ENCODE results near the gene NPM3. TPM values are rescaled to one million over a fixed set of nuclear protein-coding genes. Genes with fewer than 3 reads are reported as not detected.
A peak's percentile ranks its signal among the peaks of the same experiment; 100 is the strongest.

Gene NPM3
- total and polyA plus RNA-seq, 2 of the 13 experiments (the other 11 are each of a cell fraction or from before 2014, with no cell fraction given), result 47.6 to 129 TPM

DNA sequence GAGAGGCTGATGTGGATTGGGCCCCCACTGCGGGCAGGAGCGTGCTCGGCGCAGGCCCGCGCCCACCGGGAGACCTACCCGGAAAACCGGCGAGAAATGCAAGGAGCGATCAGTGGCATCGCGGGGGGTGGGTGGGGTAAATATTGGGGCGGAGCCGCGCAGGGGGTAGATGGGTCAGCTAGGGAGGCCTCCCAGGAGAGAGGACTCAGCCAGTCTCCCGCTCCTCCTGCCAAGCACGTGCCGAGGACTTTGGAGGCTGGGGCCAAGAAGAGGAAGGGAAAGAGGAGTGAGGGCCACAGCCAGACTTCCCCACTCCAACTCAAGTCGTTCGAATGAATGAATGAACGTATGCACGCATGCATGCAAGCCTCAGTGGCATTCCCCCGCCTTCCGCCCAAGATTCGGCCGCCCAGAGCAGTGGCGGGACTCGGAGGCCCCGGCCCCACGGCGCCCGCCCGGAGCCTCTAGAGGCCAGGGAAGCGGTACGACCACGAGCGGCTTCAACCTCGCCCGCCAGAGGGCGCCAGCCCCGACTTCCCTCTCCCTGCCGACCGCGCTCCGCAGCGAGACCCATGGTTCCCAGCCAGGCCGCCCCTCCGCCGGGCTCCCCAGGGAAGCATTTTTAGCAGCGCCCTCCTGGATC lies 3.6 kb downstream of the NPM3 start (continued):
- TF ChIP-seq ZNF318 (CRISPR knock-in tag; IDR thresholded peaks at IDR 0.05), result no peak
- TF ChIP-seq ZFP62 (CRISPR knock-in tag; IDR thresholded peaks at IDR 0.05), result no peak
- TF ChIP-seq, protein P1, sequence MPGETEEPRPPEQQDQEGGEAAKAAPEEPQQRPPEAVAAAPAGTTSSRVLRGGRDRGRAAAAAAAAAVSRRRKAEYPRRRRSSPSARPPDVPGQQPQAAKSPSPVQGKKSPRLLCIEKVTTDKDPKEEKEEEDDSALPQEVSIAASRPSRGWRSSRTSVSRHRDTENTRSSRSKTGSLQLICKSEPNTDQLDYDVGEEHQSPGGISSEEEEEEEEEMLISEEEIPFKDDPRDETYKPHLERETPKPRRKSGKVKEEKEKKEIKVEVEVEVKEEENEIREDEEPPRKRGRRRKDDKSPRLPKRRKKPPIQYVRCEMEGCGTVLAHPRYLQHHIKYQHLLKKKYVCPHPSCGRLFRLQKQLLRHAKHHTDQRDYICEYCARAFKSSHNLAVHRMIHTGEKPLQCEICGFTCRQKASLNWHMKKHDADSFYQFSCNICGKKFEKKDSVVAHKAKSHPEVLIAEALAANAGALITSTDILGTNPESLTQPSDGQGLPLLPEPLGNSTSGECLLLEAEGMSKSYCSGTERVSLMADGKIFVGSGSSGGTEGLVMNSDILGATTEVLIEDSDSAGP (CRISPR knock-in tag; IDR thresholded peaks at IDR 0.05; ENCODE audit: borderline replicate concordance), result peak; percentile 28; the same call in 1 of the 2 replicates
- no peak for TF ChIP-seq NR1H2 (CRISPR knock-in tag; IDR thresholded peaks at IDR 0.05; ENCODE audit: borderline replicate concordance, low read depth)
- no peak for TF ChIP-seq MEIS1 (CRISPR knock-in tag; IDR thresholded peaks at IDR 0.05; ENCODE audit: borderline replicate concordance)
- no peak for TF ChIP-seq ZNF619 (CRISPR knock-in tag; IDR thresholded peaks at IDR 0.05)
- peak; percentile 35 for TF ChIP-seq HNRNPLL (IDR thresholded peaks at IDR 0.05; ENCODE audit: low read depth, low read length, poor library complexity, severe bottlenecking)
- TF ChIP-seq PBX3 (CRISPR knock-in tag; IDR thresholded peaks at IDR 0.05; ENCODE audit: borderline replicate concordance), result no peak
- TF ChIP-seq ZBTB38 (CRISPR knock-in tag; IDR thresholded peaks at IDR 0.05), result no peak
- peak; percentile 96 for TF ChIP-seq ZBTB33 (CRISPR knock-in tag; IDR thresholded peaks at IDR 0.05)
- no peak for TF ChIP-seq TBL1XR1 (IDR thresholded peaks at IDR 0.05; ENCODE audit: borderline replicate concordance, low read length, partially characterized antibody)
- no peak for TF ChIP-seq TEAD3 (CRISPR knock-in tag; optimal IDR thresholded peaks at IDR 0.05; ENCODE audit: borderline replicate concordance)
- TF ChIP-seq ZNF180 (CRISPR knock-in tag; IDR thresholded peaks at IDR 0.05; ENCODE audit: borderline replicate concordance, low read depth), result no peak

All from HepG2 (cell line).